HepG2 (cell line): Measurements from ENCODE around the gene AP5Z1. TPM values are rescaled to one million over a fixed set of nuclear protein-coding genes. Genes with fewer than 3 reads are reported as not detected.

ENCODE experiments used
- ATF7 ChIP-seq, 2 experiments: fragments of 450-650 bp in 1 of 2; sonication (generic) in 1 of 2; formaldehyde crosslinking in 1 of 2; IDR thresholded peaks; 2 replicates each; pipeline versions ENCODE4 v1.4.0 to v1.6.1; 2016 to 2020; ENCODE audit warnings: antibody characterized with exemption in 1 of 2, mild to moderate bottlenecking in 1 of 2, missing genetic modification reagents in 1 of 2
- MYC ChIP-seq: sonication (generic); formaldehyde crosslinking; IDR thresholded peaks from 2 replicates; pipeline ENCODE4 v1.9.0; 2021; ENCODE audit warnings: missing genetic modification reagents, borderline replicate concordance
- NR0B2 ChIP-seq: sonication (generic); formaldehyde crosslinking; IDR thresholded peaks from 2 replicates; pipeline ENCODE4 v1.4.0; 2020; ENCODE audit warnings: mild to moderate bottlenecking, missing genetic modification reagents
- RARG ChIP-seq: sonication (generic); formaldehyde crosslinking; IDR thresholded peaks from 2 replicates; pipeline ENCODE4 v1.4.0; 2020; ENCODE audit warnings: low read depth, mild to moderate bottlenecking, missing genetic modification reagents
- TEAD2 ChIP-seq: sonication (generic); formaldehyde crosslinking; IDR thresholded peaks from 2 replicates; pipeline ENCODE4 v1.9.0; 2021; ENCODE audit warnings: missing genetic modification reagents
- USF2 ChIP-seq, 2 experiments: sonication (generic) in 1 of 2; formaldehyde crosslinking in 1 of 2; IDR thresholded peaks; 2 replicates each; pipeline versions ENCODE4 v1.5.1 to v1.6.1; 2011 to 2020; ENCODE audit warnings: borderline replicate concordance in 1 of 2, low read depth in 1 of 2, low read length in 1 of 2, mild to moderate bottlenecking in 1 of 2, missing genetic modification reagents in 1 of 2, moderate library complexity in 1 of 2
- ZBTB2 ChIP-seq: sonication (generic); formaldehyde crosslinking; IDR thresholded peaks from 2 replicates; pipeline ENCODE4 v1.8.0; 2022; ENCODE audit warnings: low read depth, missing genetic modification reagents
- ZNF34 ChIP-seq: sonication (generic); formaldehyde crosslinking; IDR thresholded peaks from 2 replicates; pipeline ENCODE4 v1.4.0; 2020; ENCODE audit warnings: mild to moderate bottlenecking, missing genetic modification reagents, borderline replicate concordance
- ZNF674 ChIP-seq: sonication (generic); formaldehyde crosslinking; IDR thresholded peaks from 2 replicates; pipeline ENCODE4 v1.5.0; 2020; ENCODE audit warnings: low read depth, mild to moderate bottlenecking, missing genetic modification reagents
- ZSCAN30 ChIP-seq: sonication (generic); formaldehyde crosslinking; IDR thresholded peaks from 2 replicates; pipeline ENCODE4 v1.5.0; 2020; ENCODE audit warnings: mild to moderate bottlenecking, missing genetic modification reagents
- polyA plus RNA-seq, 8 experiments: library from polyadenylated mRNA; depleted of rRNA in 3 of 8; stranded (reverse) in 7 of 8; unstranded in 1 of 8; fragments of >200 nt; fragmentation: Illumina TruSeq in 4 of 8; extraction: Trizol in 4 of 8; gene quantifications; 2 replicates each; pipeline versions ENCODE4 v1.2.1 to v1.2.3, GENCODE V29; 2011 to 2016; ENCODE audit warnings: low read depth in 4 of 8, missing spikeins in 1 of 8, mixed read lengths in 1 of 8; ENCODE audit not compliant: insufficient read depth in 1 of 8
- total RNA-seq, 5 experiments: library from RNA; depleted of rRNA; stranded (reverse); fragments of >200 nt; fragmentation: Illumina TruSeq; extraction: Trizol; gene quantifications; 2 replicates each; pipeline ENCODE4 v1.2.3, GENCODE V29; 2016; ENCODE audit warnings: low read depth in 1 of 5
- TF ChIP-seq, protein P1 (sequence below): IDR thresholded peaks from 2 replicates; pipeline ENCODE4 v1.6.1; 2012; ENCODE audit warnings: low read length, improper control_type of control experiment
- TF ChIP-seq, protein P2 (sequence below): sonication (generic); formaldehyde crosslinking; IDR thresholded peaks from 2 replicates; pipeline ENCODE4 v1.4.0; 2020; ENCODE audit warnings: mild to moderate bottlenecking, missing genetic modification reagents
- TF ChIP-seq, protein P3 (sequence below), 2 experiments: sonication (generic) in 1 of 2; formaldehyde crosslinking in 1 of 2; IDR thresholded peaks; 2 replicates each; pipeline versions ENCODE4 v1.4.0 to v1.6.1; 2018 to 2020; ENCODE audit warnings: missing genetic modification reagents in 2 of 2, borderline replicate concordance in 1 of 2, low read depth in 1 of 2, mild to moderate bottlenecking in 1 of 2, missing biosample characterization in 1 of 2

AP5Z1 gene
- total and polyA plus RNA-seq, 2 of the 13 experiments (the other 11 are each of a cell fraction or from before 2014, with no cell fraction given), result 9.3 to 15.1 TPM

- TF ChIP-seq, protein P1, sequence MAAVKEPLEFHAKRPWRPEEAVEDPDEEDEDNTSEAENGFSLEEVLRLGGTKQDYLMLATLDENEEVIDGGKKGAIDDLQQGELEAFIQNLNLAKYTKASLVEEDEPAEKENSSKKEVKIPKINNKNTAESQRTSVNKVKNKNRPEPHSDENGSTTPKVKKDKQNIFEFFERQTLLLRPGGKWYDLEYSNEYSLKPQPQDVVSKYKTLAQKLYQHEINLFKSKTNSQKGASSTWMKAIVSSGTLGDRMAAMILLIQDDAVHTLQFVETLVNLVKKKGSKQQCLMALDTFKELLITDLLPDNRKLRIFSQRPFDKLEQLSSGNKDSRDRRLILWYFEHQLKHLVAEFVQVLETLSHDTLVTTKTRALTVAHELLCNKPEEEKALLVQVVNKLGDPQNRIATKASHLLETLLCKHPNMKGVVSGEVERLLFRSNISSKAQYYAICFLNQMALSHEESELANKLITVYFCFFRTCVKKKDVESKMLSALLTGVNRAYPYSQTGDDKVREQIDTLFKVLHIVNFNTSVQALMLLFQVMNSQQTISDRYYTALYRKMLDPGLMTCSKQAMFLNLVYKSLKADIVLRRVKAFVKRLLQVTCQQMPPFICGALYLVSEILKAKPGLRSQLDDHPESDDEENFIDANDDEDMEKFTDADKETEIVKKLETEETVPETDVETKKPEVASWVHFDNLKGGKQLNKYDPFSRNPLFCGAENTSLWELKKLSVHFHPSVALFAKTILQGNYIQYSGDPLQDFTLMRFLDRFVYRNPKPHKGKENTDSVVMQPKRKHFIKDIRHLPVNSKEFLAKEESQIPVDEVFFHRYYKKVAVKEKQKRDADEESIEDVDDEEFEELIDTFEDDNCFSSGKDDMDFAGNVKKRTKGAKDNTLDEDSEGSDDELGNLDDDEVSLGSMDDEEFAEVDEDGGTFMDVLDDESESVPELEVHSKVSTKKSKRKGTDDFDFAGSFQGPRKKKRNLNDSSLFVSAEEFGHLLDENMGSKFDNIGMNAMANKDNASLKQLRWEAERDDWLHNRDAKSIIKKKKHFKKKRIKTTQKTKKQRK, result no peak
- TF ChIP-seq NR0B2 (CRISPR knock-in tag) (0 out of 2 replicates have a peak, but pooled peaks have one; percentile 9), USF2 (IDR thresholded peaks at IDR 0.05; ENCODE audit: low read depth, low read length) (no peak), USF2 (CRISPR knock-in tag; IDR thresholded peaks at IDR 0.05; ENCODE audit: borderline replicate concordance) (peak; percentile 80; the same call in 1 of the 2 replicates), ZSCAN30 (CRISPR knock-in tag) (no peak), ATF7 (IDR thresholded peaks at IDR 0.05) (no peak), ATF7 (CRISPR knock-in tag; IDR thresholded peaks at IDR 0.05) (0 out of 2 replicates have a peak, but pooled peaks have one; percentile 48), ZNF674 (CRISPR knock-in tag) (no peak), ZBTB2 (CRISPR knock-in tag) (0 out of 2 replicates have a peak, but pooled peaks have one; percentile 4), ZNF34 (CRISPR knock-in tag) (0 out of 2 replicates have a peak, but pooled peaks have one; percentile 24), TEAD2 (no peak), MYC (CRISPR knock-in tag) (peak; percentile 43; the same call in 1 of the 2 replicates), RARG (CRISPR knock-in tag) (0 out of 2 replicates have a peak, but pooled peaks have one; percentile 43)
- TF ChIP-seq, protein P2, sequence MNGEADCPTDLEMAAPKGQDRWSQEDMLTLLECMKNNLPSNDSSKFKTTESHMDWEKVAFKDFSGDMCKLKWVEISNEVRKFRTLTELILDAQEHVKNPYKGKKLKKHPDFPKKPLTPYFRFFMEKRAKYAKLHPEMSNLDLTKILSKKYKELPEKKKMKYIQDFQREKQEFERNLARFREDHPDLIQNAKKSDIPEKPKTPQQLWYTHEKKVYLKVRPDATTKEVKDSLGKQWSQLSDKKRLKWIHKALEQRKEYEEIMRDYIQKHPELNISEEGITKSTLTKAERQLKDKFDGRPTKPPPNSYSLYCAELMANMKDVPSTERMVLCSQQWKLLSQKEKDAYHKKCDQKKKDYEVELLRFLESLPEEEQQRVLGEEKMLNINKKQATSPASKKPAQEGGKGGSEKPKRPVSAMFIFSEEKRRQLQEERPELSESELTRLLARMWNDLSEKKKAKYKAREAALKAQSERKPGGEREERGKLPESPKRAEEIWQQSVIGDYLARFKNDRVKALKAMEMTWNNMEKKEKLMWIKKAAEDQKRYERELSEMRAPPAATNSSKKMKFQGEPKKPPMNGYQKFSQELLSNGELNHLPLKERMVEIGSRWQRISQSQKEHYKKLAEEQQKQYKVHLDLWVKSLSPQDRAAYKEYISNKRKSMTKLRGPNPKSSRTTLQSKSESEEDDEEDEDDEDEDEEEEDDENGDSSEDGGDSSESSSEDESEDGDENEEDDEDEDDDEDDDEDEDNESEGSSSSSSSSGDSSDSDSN (CRISPR knock-in tag), result 0 out of 2 replicates have a peak, but pooled peaks have one; percentile 6
- TF ChIP-seq, protein P3, sequence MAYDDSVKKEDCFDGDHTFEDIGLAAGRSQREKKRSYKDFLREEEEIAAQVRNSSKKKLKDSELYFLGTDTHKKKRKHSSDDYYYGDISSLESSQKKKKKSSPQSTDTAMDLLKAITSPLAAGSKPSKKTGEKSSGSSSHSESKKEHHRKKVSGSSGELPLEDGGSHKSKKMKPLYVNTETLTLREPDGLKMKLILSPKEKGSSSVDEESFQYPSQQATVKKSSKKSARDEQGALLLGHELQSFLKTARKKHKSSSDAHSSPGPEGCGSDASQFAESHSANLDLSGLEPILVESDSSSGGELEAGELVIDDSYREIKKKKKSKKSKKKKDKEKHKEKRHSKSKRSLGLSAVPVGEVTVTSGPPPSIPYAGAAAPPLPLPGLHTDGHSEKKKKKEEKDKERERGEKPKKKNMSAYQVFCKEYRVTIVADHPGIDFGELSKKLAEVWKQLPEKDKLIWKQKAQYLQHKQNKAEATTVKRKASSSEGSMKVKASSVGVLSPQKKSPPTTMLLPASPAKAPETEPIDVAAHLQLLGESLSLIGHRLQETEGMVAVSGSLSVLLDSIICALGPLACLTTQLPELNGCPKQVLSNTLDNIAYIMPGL (CRISPR knock-in tag; IDR thresholded peaks at IDR 0.05; ENCODE audit: borderline replicate concordance in 1 of 2, low read depth in 1 of 2), result peak in 1 of 2 experiments; percentile 13; a peak in 1 of 4 replicates
Observed at GRCh38 chr7:4775848-4776623, 613 bp downstream of the AP5Z1 start (continued).
